ENCODE measurements around the gene PLXNA2.

Gene PLXNA2

GRCh38 chr1:208166340-208167138, 77.6 kb downstream of the PLXNA2 start:
- no peak for DNase-seq (ENCODE audit: low read depth in 1 of 2, low spot score in 1 of 2)

GRCh38 chr1:208165659-208166058, 78.5 kb downstream of the PLXNA2 start:
- DNase-seq (ENCODE audit: low read depth in 1 of 2, low spot score in 1 of 2), result no peak

DNA sequence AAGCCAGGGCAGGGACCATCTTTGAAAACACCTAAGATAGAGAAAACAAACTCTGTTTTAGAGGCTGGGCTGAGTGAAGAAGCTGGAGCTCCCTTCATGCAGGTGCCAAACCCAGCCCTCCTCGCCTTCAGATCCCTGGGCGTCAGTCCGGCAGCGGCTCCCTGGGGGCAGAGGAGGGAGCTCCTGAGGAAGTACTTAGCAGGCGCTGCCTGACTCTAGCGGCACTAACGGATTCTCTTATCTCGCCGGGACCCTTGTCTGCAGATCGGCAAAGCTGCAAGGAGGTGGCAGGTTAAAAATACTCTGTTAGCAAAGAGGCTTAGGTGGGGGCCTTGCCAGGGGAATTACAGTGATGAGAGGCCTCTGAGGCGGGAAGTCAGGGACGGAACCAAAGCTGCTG, 79.6 kb downstream of the PLXNA2 start:
- DNase-seq (ENCODE audit: low read depth in 1 of 2, low spot score in 1 of 2), result no peak

GRCh38 chr1:208163539-208163938, 80.6 kb downstream of the PLXNA2 start:
- no peak for DNase-seq (ENCODE audit: low read depth in 1 of 2, low spot score in 1 of 2)

DNA sequence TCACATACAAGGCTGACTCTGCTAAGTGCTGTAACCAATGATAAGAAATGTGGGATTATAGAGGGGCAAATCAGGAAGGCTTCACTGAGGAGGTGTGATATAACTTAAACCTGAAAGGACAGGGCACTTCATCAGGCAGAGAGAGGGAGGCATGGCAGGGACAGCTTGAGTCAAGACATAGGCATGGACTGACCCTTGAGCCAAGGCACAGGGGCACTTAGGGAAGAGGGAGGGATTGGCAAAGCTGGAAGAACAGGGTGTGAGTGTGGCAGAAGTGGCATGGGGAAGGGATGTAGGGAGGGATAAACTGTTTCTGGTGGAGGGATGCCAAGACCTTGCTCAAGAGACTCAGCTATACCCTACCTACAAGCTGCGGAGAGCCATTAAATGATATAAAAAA, 81.3 kb downstream of the PLXNA2 start:
- no peak for DNase-seq (ENCODE audit: low read depth in 1 of 2, low spot score in 1 of 2)

GRCh38 chr1:208161656-208162375, 82.4 kb downstream of the PLXNA2 start:
- DNase-seq (ENCODE audit: low read depth in 1 of 2, low spot score in 1 of 2), result no peak

- no peak for DNase-seq (ENCODE audit: low read depth in 1 of 2, low spot score in 1 of 2)
Observed at GRCh38 chr1:208161005-208161404, 83.2 kb downstream of the PLXNA2 start.

GRCh38 chr1:208160259-208160819, 83.8 kb downstream of the PLXNA2 start:
- no peak for DNase-seq (ENCODE audit: low read depth in 1 of 2, low spot score in 1 of 2)

GRCh38 chr1:208159555-208160258, 84.5 kb downstream of the PLXNA2 start:
- no peak for DNase-seq (ENCODE audit: low read depth in 1 of 2, low spot score in 1 of 2)

GRCh38 chr1:208158640-208159554, 85.3 kb downstream of the PLXNA2 start:
- DNase-seq (ENCODE audit: low read depth in 1 of 2, low spot score in 1 of 2), result no peak

DNA sequence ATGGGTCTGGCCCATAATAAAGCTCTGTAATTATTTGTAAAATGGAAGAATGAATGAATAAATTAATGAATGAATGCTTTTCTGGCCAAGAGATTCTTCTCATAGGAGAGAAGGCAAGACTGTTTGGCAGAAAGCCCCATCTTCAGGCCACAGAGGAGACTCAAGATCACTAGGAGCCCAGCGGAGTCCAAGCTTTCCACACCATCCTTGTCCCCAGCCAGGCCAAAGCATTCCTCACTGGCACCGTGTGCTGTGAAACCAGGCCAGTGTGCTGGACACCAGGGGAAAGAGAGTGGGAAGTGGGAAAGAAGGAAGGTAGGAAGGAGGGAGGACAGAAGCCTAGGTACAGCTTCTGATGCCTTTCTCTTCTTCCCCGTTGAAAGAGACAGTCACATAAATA, 86.4 kb downstream of the PLXNA2 start:
- DNase-seq (ENCODE audit: low read depth in 1 of 2, low spot score in 1 of 2), result no peak

DNA sequence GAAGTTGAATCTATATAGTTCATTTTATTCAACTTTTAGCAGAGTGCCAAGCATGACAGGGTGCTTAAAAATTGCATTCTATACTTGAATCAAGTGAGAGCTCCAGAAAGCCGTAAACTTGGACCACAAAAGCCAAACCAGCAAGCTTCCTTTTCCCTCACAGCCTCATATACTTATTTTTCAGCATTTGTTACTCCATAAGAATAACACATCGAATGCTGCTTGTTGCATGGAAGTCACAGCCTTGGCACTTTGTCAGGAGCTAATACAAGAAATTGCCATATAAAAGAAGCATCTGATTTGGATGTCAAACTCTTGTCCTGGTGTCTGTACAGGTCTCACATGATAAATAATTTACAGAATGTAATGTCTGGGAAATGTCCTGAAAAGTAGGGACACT, 87.4 kb downstream of the PLXNA2 start:
- DNase-seq (ENCODE audit: low read depth in 1 of 2, low spot score in 1 of 2), result no peak

- DNase-seq (ENCODE audit: low read depth in 1 of 2, low spot score in 1 of 2), result no peak
Observed at GRCh38 chr1:208156310-208156709, 87.9 kb downstream of the PLXNA2 start.

GRCh38 chr1:208154679-208155642, 89.2 kb downstream of the PLXNA2 start:
- DNase-seq (ENCODE audit: low read depth in 1 of 2, low spot score in 1 of 2), result no peak

- DNase-seq (ENCODE audit: low read depth in 1 of 2, low spot score in 1 of 2), result no peak
Observed at GRCh38 chr1:208154040-208154439, 90.1 kb downstream of the PLXNA2 start.

DNA sequence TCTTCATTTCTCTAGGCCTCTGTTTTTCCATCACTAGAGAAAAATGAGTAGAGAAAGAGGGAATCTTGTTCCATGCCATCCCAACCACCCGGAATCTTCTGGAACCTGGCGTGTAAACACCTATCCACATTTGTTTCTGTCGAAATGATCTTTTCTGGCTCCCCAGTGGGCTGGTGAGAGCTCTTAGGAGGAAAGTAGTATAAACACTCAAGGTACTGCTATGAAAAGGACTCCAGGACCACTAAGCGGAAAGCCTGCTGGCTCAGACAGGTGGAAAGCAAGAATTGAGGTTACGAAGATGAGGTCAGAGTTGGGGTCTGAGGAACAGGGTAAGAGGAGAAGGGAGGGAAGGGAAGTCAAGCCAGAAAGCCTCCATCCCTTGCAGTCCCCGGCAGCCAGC, 90.8 kb downstream of the PLXNA2 start:
- no peak for DNase-seq (ENCODE audit: low read depth in 1 of 2, low spot score in 1 of 2)

DNA sequence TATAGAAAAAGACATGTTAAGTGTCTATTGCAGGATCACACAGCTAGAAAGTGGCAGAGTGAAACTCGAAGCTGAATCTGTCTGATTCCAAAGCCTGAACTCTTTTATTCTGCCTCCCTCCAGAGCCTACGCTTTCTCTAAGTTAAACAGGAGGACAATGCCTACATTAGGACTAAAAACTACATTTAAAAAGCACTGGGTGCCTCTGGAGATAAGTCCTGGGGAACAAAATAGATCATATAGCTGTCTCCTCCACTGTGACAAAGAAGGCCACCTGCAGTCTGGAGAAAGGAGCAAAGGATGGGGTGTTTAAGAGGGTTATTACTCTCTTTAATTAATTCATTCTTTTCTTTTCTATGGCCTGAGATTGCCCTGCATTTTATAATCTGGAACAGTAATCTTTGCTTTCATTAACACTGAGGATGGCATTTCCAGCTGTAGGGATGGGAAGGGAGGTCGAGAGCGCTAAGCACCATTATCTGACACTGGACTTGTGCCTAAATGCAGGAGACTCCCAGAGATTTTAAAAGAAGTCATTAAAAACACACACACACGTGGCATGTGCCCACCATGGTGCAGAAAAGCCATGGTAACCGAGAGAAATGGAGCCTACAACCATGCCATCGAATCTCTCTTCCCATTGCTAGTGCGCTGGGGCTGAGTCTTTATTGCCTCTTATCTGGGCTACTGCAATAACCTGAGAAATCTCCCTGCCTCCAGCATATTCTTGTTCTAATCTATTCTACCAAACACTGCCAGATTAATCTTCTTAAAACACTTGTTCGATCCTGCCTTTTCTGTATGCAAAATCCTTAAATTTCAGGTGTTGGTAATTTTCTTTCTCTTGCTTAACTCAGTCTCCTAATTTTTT, 92.2 kb downstream of the PLXNA2 start:
- DNase-seq (ENCODE audit: low read depth in 1 of 2, low spot score in 1 of 2), result no peak

DNA sequence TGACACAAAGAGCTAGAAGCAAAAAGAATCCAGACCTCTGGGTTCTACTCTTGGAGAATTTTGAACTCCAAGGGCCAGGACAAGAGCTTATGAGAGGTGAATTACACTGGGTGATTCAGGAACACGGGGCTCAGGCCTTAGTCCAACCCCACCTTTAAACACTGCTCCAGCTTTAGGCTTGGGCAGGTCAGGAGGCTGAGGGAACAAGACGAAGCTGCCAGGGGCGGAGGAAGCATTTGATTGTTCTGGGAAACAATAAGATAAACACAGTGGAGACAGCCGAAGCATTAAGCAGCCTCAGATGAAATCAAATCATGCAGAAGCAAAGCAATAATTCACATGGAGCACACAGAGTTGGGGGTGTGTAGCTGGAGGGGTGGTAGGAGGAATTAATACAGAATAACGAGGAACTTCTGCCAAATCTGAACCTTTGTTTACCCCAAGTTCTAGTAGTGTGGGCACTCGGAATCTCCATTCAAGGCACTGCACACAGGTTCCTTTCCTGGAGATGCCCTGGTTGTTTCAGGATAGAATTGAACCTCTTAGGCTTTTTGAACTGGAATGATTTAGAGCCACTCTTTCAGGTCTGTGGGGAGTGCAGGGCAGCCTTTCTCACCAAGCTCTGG, 93.2 kb downstream of the PLXNA2 start:
- DNase-seq (ENCODE audit: low read depth in 1 of 2, low spot score in 1 of 2), result no peak

Data from activated T-helper 1 cell treated with anti-CD3 and anti-CD28 coated beads, Interleukin-2, amount 50 U/mL, for 16 hours (primary cell).